Caco-2 (cell line): Measurements from ENCODE around the gene ZNF407. TPM values are rescaled to one million over a fixed set of nuclear protein-coding genes. Genes with fewer than 3 reads are reported as not detected.

Experiments used
- BruUV-seq: library from RNA; stranded (reverse); fragments of 400-500 nt; replicated peaks from 2 replicates; lab custom pipeline; 2021; lab: Mats Ljungman, UMichigan
- CTCF ChIA-PET: fragments of 300-600 bp; sonication (Branson Sonifier 250); formaldehyde crosslinking; loops from one replicate; lab custom pipeline; 2022; ENCODE audit warnings: antibody characterized with exemption; lab: Charles Lee
- POLR2A ChIA-PET: fragments of 300-600 bp; sonication (Branson Sonifier 250); formaldehyde crosslinking; loops from one replicate; lab custom pipeline; 2022; ENCODE audit warnings: antibody characterized with exemption; lab: Charles Lee
- DNase-seq, 2 experiments: peaks; one replicate each; pipeline versions ENCODE4 v3.0.0 to v3.0.0-alpha.2; 2020 to 2022
- H3K27me3 ChIP-seq: replicated peaks from 2 replicates; pipeline ENCODE4 v1.6.0; 2011; ENCODE audit warnings: low read length; ENCODE audit not compliant: control insufficient read depth, insufficient read depth
- H3K36me3 ChIP-seq: 2 replicates; pipeline ENCODE4 v1.5.1; 2011; ENCODE audit warnings: low read length; ENCODE audit not compliant: control insufficient read depth, insufficient read depth
- H3K4me1 ChIP-seq: fragments of 250-450 bp; sonication (Bioruptor Pico); 2 replicates; pipeline ENCODE4 v1.5.1; 2020; ENCODE audit warnings: mild to moderate bottlenecking
- H3K4me3 ChIP-seq: 2 replicates; pipeline ENCODE4 v1.5.1; 2011; ENCODE audit warnings: low read depth, mild to moderate bottlenecking, control low read depth, low read length
- H3K9me3 ChIP-seq: fragments of 250-450 bp; sonication (Bioruptor Pico); 2 replicates; pipeline ENCODE4 v1.5.1; 2020; ENCODE audit warnings: mild to moderate bottlenecking, moderate library complexity
- H3K27ac Mint-ChIP-seq: one replicate; pipeline ENCODE4 v1.8.0; 2022; ENCODE audit warnings: mixed read lengths; ENCODE audit not compliant: unreplicated experiment
- H3K27me3 Mint-ChIP-seq: one replicate; pipeline ENCODE4 v1.8.0; 2022; ENCODE audit warnings: mixed read lengths; ENCODE audit not compliant: insufficient read depth, unreplicated experiment
- H3K36me3 Mint-ChIP-seq: one replicate; pipeline ENCODE4 v1.8.0; 2022; ENCODE audit warnings: mild to moderate bottlenecking, mixed read lengths; ENCODE audit not compliant: insufficient read depth, unreplicated experiment
- H3K4me1 Mint-ChIP-seq: one replicate; pipeline ENCODE4 v1.8.0; 2022; ENCODE audit warnings: low read depth, mixed read lengths; ENCODE audit not compliant: unreplicated experiment
- H3K4me3 Mint-ChIP-seq: one replicate; pipeline ENCODE4 v1.8.0; 2022; ENCODE audit warnings: mild to moderate bottlenecking, moderate library complexity, mixed read lengths; ENCODE audit not compliant: unreplicated experiment
- H3K9me3 Mint-ChIP-seq: one replicate; pipeline ENCODE4 v1.8.0; 2022; ENCODE audit warnings: mixed read lengths; ENCODE audit not compliant: unreplicated experiment
- intact Hi-C: fragments of 100-400 bp; cut with micrococcal nuclease; formaldehyde crosslinking; loops from one replicate; pipeline ENCODE4 v1.10.0; 2022; ENCODE audit not compliant: unreplicated experiment
- total RNA-seq: library from RNA; stranded (reverse); gene quantifications from 2 replicates; pipeline ENCODE4 v1.2.3, GENCODE V29; 2022
- TF ChIP-seq, protein P1 (sequence below), 2 experiments: fragments of 200-600 bp in 1 of 2; IDR thresholded peaks; 1 replicate in 1 of 2; 2 replicates in 1 of 2; pipeline versions ENCODE4 v1.5.1 to v1.8.0; 2011 to 2022; ENCODE audit warnings: antibody characterized with exemption in 1 of 2, control low read depth in 1 of 2, inconsistent platforms in 1 of 2, low read depth in 1 of 2, low read length in 1 of 2, mild to moderate bottlenecking in 1 of 2, moderate library complexity in 1 of 2; ENCODE audit not compliant: insufficient read depth in 1 of 2, severe bottlenecking in 1 of 2, unreplicated experiment in 1 of 2

The ZNF407 gene
- total RNA-seq, 1 experiment from 2014 or later: 4.7 TPM

DNA sequence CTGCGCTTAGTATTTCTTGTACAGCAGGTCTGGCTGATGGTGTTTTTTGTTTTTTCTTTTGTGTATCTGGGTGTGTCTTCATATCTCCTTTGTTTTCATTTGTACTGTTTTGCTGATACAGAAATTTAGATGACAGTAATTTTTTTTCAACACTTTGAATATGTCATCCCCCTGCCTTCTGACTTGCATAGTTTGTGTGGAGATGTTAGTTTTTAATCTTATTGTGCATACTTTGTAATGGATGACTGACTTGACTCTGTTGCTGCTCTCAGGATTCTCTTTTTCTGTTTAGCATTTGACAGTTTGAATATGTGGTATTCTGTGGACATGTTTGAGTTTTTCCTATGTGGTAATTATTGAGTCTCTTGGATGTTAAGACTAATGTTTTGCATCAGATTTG, 161.3 kb downstream of the ZNF407 start:
- H3K4me3 Mint-ChIP-seq: no peak overlapping the region
- Histone ChIP-seq H3K27me3 (no peaks in the 10 kb centered on the region), H3K9me3 (no peaks in the 10 kb centered on the region), H3K4me1 (no peaks in the 10 kb centered on the region), H3K4me3 (no peak overlapping the region), H3K36me3 (no peaks in the 10 kb centered on the region)
- no peaks in the 10 kb centered on the region for H3K36me3 Mint-ChIP-seq
- peaks cover 10% of the 10 kb centered on the region for H3K9me3 Mint-ChIP-seq
- no peak overlapping the region for H3K27ac Mint-ChIP-seq
- intact Hi-C loops: no loop called here
- no TSS peak for BruUV-seq
- no peak for DNase-seq
- CTCF ChIA-PET: no interaction called here
- POLR2A ChIA-PET: no interaction called here
- no peaks in the 10 kb centered on the region for H3K4me1 Mint-ChIP-seq
- H3K27me3 Mint-ChIP-seq: no peaks in the 10 kb centered on the region
- TF ChIP-seq, protein P1, sequence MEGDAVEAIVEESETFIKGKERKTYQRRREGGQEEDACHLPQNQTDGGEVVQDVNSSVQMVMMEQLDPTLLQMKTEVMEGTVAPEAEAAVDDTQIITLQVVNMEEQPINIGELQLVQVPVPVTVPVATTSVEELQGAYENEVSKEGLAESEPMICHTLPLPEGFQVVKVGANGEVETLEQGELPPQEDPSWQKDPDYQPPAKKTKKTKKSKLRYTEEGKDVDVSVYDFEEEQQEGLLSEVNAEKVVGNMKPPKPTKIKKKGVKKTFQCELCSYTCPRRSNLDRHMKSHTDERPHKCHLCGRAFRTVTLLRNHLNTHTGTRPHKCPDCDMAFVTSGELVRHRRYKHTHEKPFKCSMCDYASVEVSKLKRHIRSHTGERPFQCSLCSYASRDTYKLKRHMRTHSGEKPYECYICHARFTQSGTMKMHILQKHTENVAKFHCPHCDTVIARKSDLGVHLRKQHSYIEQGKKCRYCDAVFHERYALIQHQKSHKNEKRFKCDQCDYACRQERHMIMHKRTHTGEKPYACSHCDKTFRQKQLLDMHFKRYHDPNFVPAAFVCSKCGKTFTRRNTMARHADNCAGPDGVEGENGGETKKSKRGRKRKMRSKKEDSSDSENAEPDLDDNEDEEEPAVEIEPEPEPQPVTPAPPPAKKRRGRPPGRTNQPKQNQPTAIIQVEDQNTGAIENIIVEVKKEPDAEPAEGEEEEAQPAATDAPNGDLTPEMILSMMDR (IDR thresholded peaks at IDR 0.05; ENCODE audit: insufficient read depth in 1 of 2, low read depth in 1 of 2, low read length in 1 of 2, severe bottlenecking in 1 of 2, unreplicated experiment in 1 of 2): no peak

DNA sequence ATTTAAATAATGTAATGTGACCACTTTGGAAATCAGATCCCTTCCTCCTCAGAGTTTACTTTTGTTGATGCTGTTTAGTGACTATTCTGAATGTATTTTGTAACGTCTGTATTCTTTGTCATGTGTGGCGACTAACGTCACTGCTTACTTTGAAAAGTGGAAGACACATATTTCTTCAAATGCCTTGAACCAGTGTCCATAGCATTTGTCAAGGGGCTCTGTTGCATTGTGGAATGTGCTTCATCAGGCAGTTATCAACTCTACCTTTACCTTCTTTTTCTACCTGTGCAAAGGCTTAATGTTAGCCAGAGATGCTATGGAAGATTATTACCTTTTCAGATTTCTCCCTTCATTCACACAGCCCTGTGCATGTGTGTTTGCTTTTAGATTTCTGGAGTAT, 162.4 kb downstream of the ZNF407 start:
- Histone ChIP-seq H3K4me3 (no peak overlapping the region), H3K4me1 (no peaks in the 10 kb centered on the region), H3K36me3 (no peaks in the 10 kb centered on the region), H3K27me3 (no peaks in the 10 kb centered on the region), H3K9me3 (no peaks in the 10 kb centered on the region)
- ChIA-PET POLR2A (no interaction called here), CTCF (no interaction called here)
- H3K27me3 Mint-ChIP-seq: no peaks in the 10 kb centered on the region
- peaks cover 10% of the 10 kb centered on the region for H3K9me3 Mint-ChIP-seq
- no peaks in the 10 kb centered on the region for H3K36me3 Mint-ChIP-seq
- no peak for DNase-seq
- H3K27ac Mint-ChIP-seq: no peak overlapping the region
- no peak overlapping the region for H3K4me3 Mint-ChIP-seq
- intact Hi-C loops: no loop called here
- TF ChIP-seq, protein P1 (IDR thresholded peaks at IDR 0.05; ENCODE audit: insufficient read depth in 1 of 2, low read depth in 1 of 2, low read length in 1 of 2, severe bottlenecking in 1 of 2, unreplicated experiment in 1 of 2): no peak
- H3K4me1 Mint-ChIP-seq: no peaks in the 10 kb centered on the region
- BruUV-seq: no TSS peak

DNA sequence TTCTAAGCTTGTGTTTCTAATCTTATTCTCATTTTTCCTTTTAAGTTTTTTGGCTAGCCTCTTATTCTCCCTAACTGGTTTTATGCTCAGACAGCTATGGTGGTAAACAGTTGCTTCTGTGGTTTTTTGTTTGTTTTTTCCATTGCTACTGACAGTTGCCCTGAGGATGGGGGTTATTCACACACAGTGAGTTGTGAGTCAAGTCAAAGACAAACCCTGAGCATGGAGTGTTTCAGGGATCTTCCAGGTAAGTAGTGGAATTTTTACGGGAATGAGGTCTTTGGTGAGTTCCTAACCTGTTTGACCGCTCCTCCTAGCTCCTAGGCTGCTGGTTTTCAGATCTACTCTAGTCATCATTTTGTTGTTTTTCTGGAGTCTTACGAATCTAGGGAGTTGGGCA, 162.8 kb downstream of the ZNF407 start:
- CTCF ChIA-PET: no interaction called here
- no peak overlapping the region for H3K4me3 Mint-ChIP-seq
- H3K9me3 Mint-ChIP-seq: peaks cover 10% of the 10 kb centered on the region
- intact Hi-C loops: no loop called here
- Histone ChIP-seq H3K27me3 (no peaks in the 10 kb centered on the region), H3K9me3 (no peaks in the 10 kb centered on the region), H3K4me3 (no peak overlapping the region), H3K4me1 (no peaks in the 10 kb centered on the region), H3K36me3 (no peaks in the 10 kb centered on the region)
- TF ChIP-seq, protein P1 (IDR thresholded peaks at IDR 0.05; ENCODE audit: insufficient read depth in 1 of 2, low read depth in 1 of 2, low read length in 1 of 2, severe bottlenecking in 1 of 2, unreplicated experiment in 1 of 2): no peak
- no peaks in the 10 kb centered on the region for H3K27me3 Mint-ChIP-seq
- no peak overlapping the region for H3K27ac Mint-ChIP-seq
- no TSS peak for BruUV-seq
- DNase-seq: no peak
- POLR2A ChIA-PET: no interaction called here
- H3K4me1 Mint-ChIP-seq: no peaks in the 10 kb centered on the region
- H3K36me3 Mint-ChIP-seq: no peaks in the 10 kb centered on the region
